ENCODE results near the gene PRDM7. TPM values are rescaled to one million over a fixed set of nuclear protein-coding genes. Genes with fewer than 3 reads are reported as not detected.

Gene PRDM7
- total and polyA plus RNA-seq, 2 of the 4 experiments (the other 2 are of a cell fraction): not detected

- no peak overlapping the region for H3K4me3 ChIP-seq (ENCODE audit: insufficient read depth, low read depth, low read length)
- WGBS, 2 experiments (ENCODE audit: extremely low coverage in 2 of 2, insufficient read length in 1 of 2): 0% methylated on average over 1 of the region's 13 CpGs; no CpG with 5 or more reads in 1 of the 2 experiments
- TF ChIP-seq RCOR1 (IDR thresholded peaks at IDR 0.05; ENCODE audit: insufficient replicate concordance, low read length) (no peak), ELK1 (IDR thresholded peaks at IDR 0.05; ENCODE audit: borderline replicate concordance, low read depth, low read length) (no peak), MAFK (IDR thresholded peaks at IDR 0.05; ENCODE audit: low read depth, low read length) (no peak), CTCF (conservative IDR thresholded peaks at IDR 0.05; ENCODE audit: low read depth, low read length) (no peak), CHD1 (IDR thresholded peaks at IDR 0.05; ENCODE audit: low read depth, low read length) (no peak), SMC3 (IDR thresholded peaks at IDR 0.05; ENCODE audit: low read depth, low read length) (no peak), RFX5 (IDR thresholded peaks at IDR 0.05; ENCODE audit: low read depth, low read length) (no peak), POLR2A (IDR thresholded peaks at IDR 0.05; ENCODE audit: low read depth, low read length) (no peak), MXI1 (IDR thresholded peaks at IDR 0.05; ENCODE audit: borderline replicate concordance, low read depth, low read length) (no peak), USF2 (IDR thresholded peaks at IDR 0.05; ENCODE audit: low read depth, low read length) (no peak), NFE2L2 (IDR thresholded peaks at IDR 0.05; ENCODE audit: low read depth, low read length) (no peak), MAZ (IDR thresholded peaks at IDR 0.05; ENCODE audit: borderline replicate concordance, low read depth, low read length) (no peak), FOS (IDR thresholded peaks at IDR 0.05; ENCODE audit: low read depth, low read length) (no peak), CEBPB (IDR thresholded peaks at IDR 0.05; ENCODE audit: low read depth, low read length) (no peak), BHLHE40 (IDR thresholded peaks at IDR 0.05; ENCODE audit: low read depth, low read length) (no peak), RAD21 (IDR thresholded peaks at IDR 0.05; ENCODE audit: low read length) (no peak)
- H2BK120ac ChIP-seq (ENCODE audit: low read depth, low read length): no peak overlapping the region
- CTCF ChIA-PET: no interaction called here
- no peak overlapping the region for H3K9ac ChIP-seq (ENCODE audit: low read depth, low read length)
- no peaks in the 10 kb centered on the region for H3K4me1 ChIP-seq (ENCODE audit: control insufficient read depth, insufficient read depth, low read length)
- in situ Hi-C loops (cut with MboI; ENCODE audit: low sequenced_read_pairs) (no loop called here), dilution Hi-C loops (cut with HindIII; ENCODE audit: low sequenced_read_pairs, unreplicated experiment) (no loop called here), intact Hi-C loops (cut with micrococcal nuclease) (no loop called here)
- 0 out of 2 replicates have a peak, but pooled peaks cover 7% of the 10 kb centered on the region for H3K9me1 ChIP-seq (ENCODE audit: insufficient read depth, low read length)
- H3K79me1 ChIP-seq (ENCODE audit: low read depth in 1 of 2, low read length in 2 of 2): peaks cover 0 to 4% of the 10 kb centered on the region in 2 experiments; a peak in 1 of 4 replicates
- no peak overlapping the region for H3K4me2 ChIP-seq (ENCODE audit: low read depth, low read length)
- H2AK9ac ChIP-seq (replicated peaks; ENCODE audit: low read depth, low read length, poor library complexity): no peak overlapping the region
- no peak overlapping the region for H2AFZ ChIP-seq (replicated peaks; ENCODE audit: low read length, poor library complexity)
- no peak overlapping the region for H2BK5ac ChIP-seq (ENCODE audit: low read depth, low read length, poor library complexity, severe bottlenecking)
- no peak overlapping the region for H3K4ac ChIP-seq (ENCODE audit: low read depth, low read length)
- no peak overlapping the region for H2BK20ac ChIP-seq (ENCODE audit: low read depth, low read length)
- H4K8ac ChIP-seq (ENCODE audit: low read depth in 2 of 2, low read length in 2 of 2): no peak overlapping the region
- H3K56ac ChIP-seq (ENCODE audit: extremely low read depth, insufficient read depth, low read length): no peak overlapping the region
- no peak overlapping the region for H3K23ac ChIP-seq (ENCODE audit: low read depth, low read length)
- H3K18ac ChIP-seq (ENCODE audit: low read depth, low read length): no peak overlapping the region
- peaks cover 3% of the 10 kb centered on the region; the same call in 1 of the 2 replicates for H4K20me1 ChIP-seq (ENCODE audit: insufficient read depth, low read length)
- no peak overlapping the region for H4K91ac ChIP-seq (ENCODE audit: insufficient read depth, low read depth, low read length)
- H3K27ac ChIP-seq (ENCODE audit: insufficient read depth, low read length): no peak overlapping the region
- POLR2A ChIA-PET (ENCODE audit: unreplicated experiment): no interaction called here
- ATAC-seq (ENCODE audit: low read depth): no peak
- H2BK15ac ChIP-seq (ENCODE audit: low read depth, low read length): no peak overlapping the region
- H3K36me3 ChIP-seq (ENCODE audit: control insufficient read depth, insufficient read depth, low read length): no peaks in the 10 kb centered on the region
- no peak overlapping the region for H3K14ac ChIP-seq (replicated peaks; ENCODE audit: low read depth, low read length)
- no peaks in the 10 kb centered on the region for H3K27me3 ChIP-seq (ENCODE audit: control insufficient read depth, insufficient read depth, low read length)
- no TSS peak for BruUV-seq (replicated peaks)
- DNase-seq: no peak
- H4K5ac ChIP-seq (ENCODE audit: low read depth, low read length): no peak overlapping the region
- H2AK5ac ChIP-seq (ENCODE audit: low read depth, low read length): no peak overlapping the region
- H3K9me3 ChIP-seq (ENCODE audit: control insufficient read depth, insufficient read depth, low read length): no peaks in the 10 kb centered on the region
Measured at GRCh38 chr16:90012991-90013745, 64.0 kb downstream of the PRDM7 start.

Measured in IMR-90 (cell line).